ENCODE results near the gene ELN. TPM values are rescaled to one million over a fixed set of nuclear protein-coding genes. Genes with fewer than 3 reads are reported as not detected.

ELN gene
- total RNA-seq, 4 donors from 2014 or later: 46.5 to 152 (median 108) TPM

- H3K36me3 ChIP-seq: peaks cover 0 to 28% (median 0%) of the 10 kb centered on the region in 3 donors
- DNase-seq (ENCODE audit: low spot score in 2 of 2): no peak
- no peak for TF ChIP-seq POLR2A (IDR thresholded peaks at IDR 0.05)
- TF ChIP-seq EP300 (IDR thresholded peaks at IDR 0.05): no peak
- TF ChIP-seq CTCF (IDR thresholded peaks at IDR 0.05): no peak
- WGBS, 2 donors: 84 to 88% methylated on average over 16 of the region's 16 CpGs
- no peaks in the 10 kb centered on the region for H3K27me3 ChIP-seq
- H3K4me3 ChIP-seq: no peak overlapping the region
- no peaks in the 10 kb centered on the region for H3K9me3 ChIP-seq
- no peak overlapping the region for H3K27ac ChIP-seq
- H3K4me1 ChIP-seq: peaks cover 0 to 4% (median 0%) of the 10 kb centered on the region in 4 donors
These were observed 41.1 kb downstream of the ELN start for GRCh38 chr7:74069086-74069541.

GRCh38 chr7:74069790-74070618, 42.0 kb downstream of the ELN start:
- 73 to 82% methylated on average over 9 to 11 of the region's 11 CpGs for WGBS, 2 donors
- Histone ChIP-seq H3K4me1 (peaks cover 0 to 4% (median 0%) of the 10 kb centered on the region in 4 donors), H3K27ac (no peak overlapping the region), H3K36me3 (peaks cover 0 to 21% (median 0%) of the 10 kb centered on the region in 3 donors), H3K27me3 (no peaks in the 10 kb centered on the region), H3K9me3 (no peaks in the 10 kb centered on the region), H3K4me3 (no peak overlapping the region)
- no peak for TF ChIP-seq EP300 (IDR thresholded peaks at IDR 0.05)
- TF ChIP-seq CTCF (IDR thresholded peaks at IDR 0.05): no peak
- no peak for TF ChIP-seq POLR2A (IDR thresholded peaks at IDR 0.05)
- DNase-seq (ENCODE audit: low spot score in 2 of 2): no peak

- Histone ChIP-seq H3K27ac (no peak overlapping the region), H3K36me3 (peaks cover 0 to 15% (median 0%) of the 10 kb centered on the region in 3 donors), H3K27me3 (no peaks in the 10 kb centered on the region), H3K9me3 (no peaks in the 10 kb centered on the region), H3K4me3 (no peak overlapping the region), H3K4me1 (peaks cover 0 to 4% (median 0%) of the 10 kb centered on the region in 4 donors)
- no peak for TF ChIP-seq CTCF (IDR thresholded peaks at IDR 0.05)
- no peak for TF ChIP-seq POLR2A (IDR thresholded peaks at IDR 0.05)
- TF ChIP-seq EP300 (IDR thresholded peaks at IDR 0.05): no peak
- WGBS, 2 donors: 64 to 71% methylated on average over 6 of the region's 6 CpGs
- DNase-seq (ENCODE audit: low spot score in 2 of 2): no peak
These were observed 42.6 kb downstream of the ELN start for GRCh38 chr7:74070619-74070921.

GRCh38 chr7:74071121-74071520, 43.1 kb downstream of the ELN start:
- Histone ChIP-seq H3K27me3 (no peaks in the 10 kb centered on the region), H3K4me1 (peaks cover 0 to 4% (median 0%) of the 10 kb centered on the region in 4 donors), H3K9me3 (no peaks in the 10 kb centered on the region), H3K4me3 (no peak overlapping the region), H3K36me3 (peaks cover 0 to 10% (median 0%) of the 10 kb centered on the region in 3 donors), H3K27ac (no peak overlapping the region)
- WGBS, 2 donors: 89 to 96% methylated on average over 3 of the region's 3 CpGs
- DNase-seq (ENCODE audit: low spot score in 2 of 2): no peak
- TF ChIP-seq EP300 (IDR thresholded peaks at IDR 0.05) (no peak), CTCF (IDR thresholded peaks at IDR 0.05) (no peak), POLR2A (IDR thresholded peaks at IDR 0.05) (no peak)

- no peak overlapping the region for H3K4me3 ChIP-seq
- no peak overlapping the region for H3K27ac ChIP-seq
- WGBS, 2 donors: 82 to 90% methylated on average over 1 of the region's 1 CpG
- H3K36me3 ChIP-seq: no peaks in the 10 kb centered on the region
- DNase-seq (ENCODE audit: low spot score in 2 of 2): no peak
- H3K27me3 ChIP-seq: no peaks in the 10 kb centered on the region
- no peaks in the 10 kb centered on the region for H3K9me3 ChIP-seq
- TF ChIP-seq CTCF (IDR thresholded peaks at IDR 0.05): no peak
- no peak for TF ChIP-seq POLR2A (IDR thresholded peaks at IDR 0.05)
- TF ChIP-seq EP300 (IDR thresholded peaks at IDR 0.05): no peak
- H3K4me1 ChIP-seq: no peaks in the 10 kb centered on the region
These were observed 46.8 kb downstream of the ELN start for GRCh38 chr7:74074770-74075169.
